Urinary bladder (tissue), 4 donors: ENCODE data around the gene KCNH1. TPM values are rescaled to one million over a fixed set of nuclear protein-coding genes. Genes with fewer than 3 reads are reported as not detected.

ENCODE experiments used
- DNase-seq: peaks from one replicate; pipeline ENCODE4 v3.0.0-alpha.2; 2015; ENCODE audit errors: extremely low spot score
- H3K27ac ChIP-seq: one replicate; pipeline ENCODE4 v1.5.1; 2013; ENCODE audit warnings: low read depth, mild to moderate bottlenecking, moderate library complexity
- H3K36me3 ChIP-seq: one replicate; pipeline ENCODE4 v1.6.1; 2013; ENCODE audit warnings: mild to moderate bottlenecking, moderate library complexity; ENCODE audit not compliant: insufficient read depth
- H3K4me1 ChIP-seq: one replicate; pipeline ENCODE4 v1.6.1; 2013; ENCODE audit warnings: mild to moderate bottlenecking, moderate library complexity; ENCODE audit not compliant: insufficient read depth
- H3K4me3 ChIP-seq: one replicate; pipeline ENCODE4 v1.5.1; 2013; ENCODE audit warnings: low read depth, low read length
- WGBS: extraction: QIAGEN DNeasy Blood & Tissue Kit; methylation state at CpG from one replicate; pipeline ENCODE4 v1.1.7; 2013; 5-methylcytosine and 5-hydroxymethylcytosine counted together
- polyA plus RNA-seq: library from polyadenylated mRNA; stranded (reverse); fragments of 200-250 nt; gene quantifications from one replicate; pipeline ENCODE4 v1.2.3, GENCODE V29; 2013
- total RNA-seq: library from RNA; depleted of rRNA; stranded (reverse); fragments of >200 nt; gene quantifications from one replicate; pipeline ENCODE4 v1.2.3, GENCODE V29; 2014
- donor health status: healthy with polysubstance abuse.
- donor health status: healthy.

Gene KCNH1
- total and polyA plus RNA-seq, 2 donors, result 0.20 to 2.0 TPM

DNA sequence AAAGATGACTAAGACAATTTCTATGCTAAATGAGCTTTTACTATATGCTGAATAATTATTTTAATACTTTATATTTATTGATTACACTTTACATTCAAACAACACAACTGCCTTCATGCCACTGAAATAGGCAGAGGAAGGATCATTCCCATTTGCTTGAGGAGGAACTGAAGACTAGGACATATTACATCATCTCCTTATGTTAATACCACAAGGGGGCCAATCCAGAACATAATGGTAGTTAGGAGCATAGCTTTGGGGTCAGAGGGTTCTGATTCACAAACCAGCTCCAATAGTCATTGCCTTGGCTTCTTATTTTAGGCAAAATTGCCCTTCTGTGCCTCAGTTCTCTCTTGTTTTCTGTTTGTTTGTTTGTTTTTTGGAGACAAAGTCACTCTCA lies 306.5 kb downstream of the KCNH1 start:
- Histone ChIP-seq H3K4me1 (no peaks in the 10 kb centered on the region), H3K4me3 (no peak overlapping the region), H3K36me3 (peaks cover 2% of the 10 kb centered on the region), H3K27ac (no peak overlapping the region)
- no peak for DNase-seq

DNA sequence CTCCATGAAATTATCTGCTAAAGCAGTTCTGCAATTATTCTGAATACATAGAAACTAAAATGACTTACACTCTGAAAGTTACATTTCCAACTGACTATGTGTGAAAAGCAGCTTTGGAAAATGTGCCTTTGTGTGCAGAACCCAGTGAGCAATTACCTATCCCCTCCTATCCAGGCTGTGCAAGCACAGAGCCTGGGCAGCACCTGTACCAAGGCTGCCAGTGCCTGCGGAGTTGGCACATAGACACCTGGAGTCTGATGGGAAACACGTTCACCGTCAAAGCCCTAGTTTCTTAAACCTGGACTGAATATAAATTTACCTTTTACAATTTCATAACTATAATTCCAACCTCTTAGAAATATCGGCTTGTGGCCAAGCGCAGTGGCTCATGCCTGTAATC lies 307.3 kb downstream of the KCNH1 start:
- WGBS, result 93% methylated on average over 5 of the region's 5 CpGs
- no peak for DNase-seq
- Histone ChIP-seq H3K36me3 (peaks cover 2% of the 10 kb centered on the region), H3K27ac (no peak overlapping the region), H3K4me1 (no peaks in the 10 kb centered on the region), H3K4me3 (no peak overlapping the region)

DNA sequence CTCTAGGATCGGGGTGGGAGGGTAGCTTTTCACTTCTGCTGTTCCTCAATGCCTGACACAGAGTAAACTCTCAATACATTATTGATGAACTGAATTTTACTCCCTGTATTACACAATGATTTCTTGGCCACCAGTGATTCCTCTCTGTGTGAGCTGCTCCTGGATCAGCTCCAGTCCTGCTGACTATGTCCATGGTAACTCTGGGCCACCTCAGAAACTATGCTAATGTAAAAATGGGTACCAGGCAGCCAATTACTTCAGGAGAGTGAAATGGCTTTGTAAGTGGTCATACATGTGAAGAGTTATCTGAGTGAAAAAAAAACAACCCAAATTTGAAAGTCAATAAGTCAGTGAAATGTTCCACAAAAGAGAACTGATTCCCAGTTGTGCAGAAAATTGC lies 311.0 kb downstream of the KCNH1 start:
- no peak overlapping the region for H3K4me3 ChIP-seq
- H3K36me3 ChIP-seq, result no peaks in the 10 kb centered on the region
- no peak overlapping the region for H3K27ac ChIP-seq
- 68% methylated on average over 1 of the region's 1 CpG for WGBS
- no peak for DNase-seq
- H3K4me1 ChIP-seq, result no peaks in the 10 kb centered on the region

DNA sequence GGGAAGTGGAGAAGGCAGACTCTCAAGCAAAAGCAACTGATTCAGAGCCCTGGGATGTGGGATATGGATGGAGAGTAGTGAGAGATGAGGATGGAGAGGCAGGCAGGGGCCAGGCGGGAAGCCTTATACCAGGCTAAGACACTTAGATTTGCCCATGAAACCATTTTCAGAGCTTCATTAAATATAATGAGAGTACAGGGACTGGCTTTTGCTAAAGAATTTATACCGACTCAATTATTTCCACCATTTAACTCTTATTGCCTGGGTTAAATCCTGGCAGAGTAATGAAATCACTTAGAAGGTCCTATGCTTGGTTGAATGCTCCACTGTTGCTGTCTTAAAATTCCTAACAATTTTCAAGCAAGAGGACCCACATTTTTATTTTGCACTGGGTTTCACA lies 311.7 kb downstream of the KCNH1 start:
- H3K27ac ChIP-seq, result no peak overlapping the region
- H3K4me1 ChIP-seq, result no peaks in the 10 kb centered on the region
- H3K36me3 ChIP-seq, result no peaks in the 10 kb centered on the region
- H3K4me3 ChIP-seq, result no peak overlapping the region
- DNase-seq, result no peak
- 64% methylated on average over 2 of the region's 2 CpGs for WGBS

DNA sequence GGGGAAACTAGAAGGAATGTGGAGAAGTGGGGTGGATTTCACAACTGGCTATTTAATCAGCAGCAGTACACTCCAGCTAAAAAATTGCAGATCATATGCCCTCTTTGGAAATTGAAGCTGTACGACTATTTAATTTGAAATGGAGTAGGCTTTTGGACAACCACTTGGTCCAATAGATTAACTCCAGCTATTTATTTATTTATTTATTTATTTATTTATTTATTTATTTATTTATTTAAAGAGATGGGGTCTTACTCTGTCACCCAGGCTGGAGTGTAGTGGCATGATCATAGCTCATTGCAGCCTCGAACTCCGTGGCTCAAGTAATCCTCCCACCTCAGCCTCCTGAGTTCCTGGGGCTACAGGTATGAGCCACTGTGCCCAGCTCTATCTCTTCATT lies 312.3 kb downstream of the KCNH1 start:
- no peak for DNase-seq
- WGBS, result 74% methylated on average over 3 of the region's 3 CpGs

DNA sequence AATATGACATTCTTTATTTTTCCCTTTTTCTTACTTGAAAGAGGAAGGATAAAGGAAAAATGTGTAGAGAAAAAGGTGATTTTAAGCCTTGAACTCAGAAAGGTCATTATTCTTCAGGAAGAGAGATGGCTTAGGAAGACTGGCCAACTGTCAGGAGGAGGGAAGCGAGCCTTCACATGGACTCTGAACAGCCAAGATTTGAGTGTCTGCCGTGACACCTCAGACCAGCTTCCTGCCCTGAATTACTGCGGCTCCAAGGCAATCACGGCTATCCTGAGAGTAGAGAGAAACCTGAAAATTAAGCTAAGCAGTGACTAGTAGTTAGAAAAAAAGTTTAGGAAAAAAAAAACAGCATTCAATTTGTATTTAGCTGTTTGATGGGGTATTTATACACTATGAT lies 314.7 kb downstream of the KCNH1 start:
- H3K27ac ChIP-seq, result no peak overlapping the region
- H3K4me3 ChIP-seq, result no peak overlapping the region
- WGBS, result 38% methylated on average over 4 of the region's 4 CpGs
- no peaks in the 10 kb centered on the region for H3K4me1 ChIP-seq
- DNase-seq, result no peak
- no peaks in the 10 kb centered on the region for H3K36me3 ChIP-seq

More for the DNA sequence above, 312.3 kb downstream of the KCNH1 start:
- no peaks in the 10 kb centered on the region for H3K36me3 ChIP-seq
- no peaks in the 10 kb centered on the region for H3K4me1 ChIP-seq
- no peak overlapping the region for H3K27ac ChIP-seq
- no peak overlapping the region for H3K4me3 ChIP-seq

DNA sequence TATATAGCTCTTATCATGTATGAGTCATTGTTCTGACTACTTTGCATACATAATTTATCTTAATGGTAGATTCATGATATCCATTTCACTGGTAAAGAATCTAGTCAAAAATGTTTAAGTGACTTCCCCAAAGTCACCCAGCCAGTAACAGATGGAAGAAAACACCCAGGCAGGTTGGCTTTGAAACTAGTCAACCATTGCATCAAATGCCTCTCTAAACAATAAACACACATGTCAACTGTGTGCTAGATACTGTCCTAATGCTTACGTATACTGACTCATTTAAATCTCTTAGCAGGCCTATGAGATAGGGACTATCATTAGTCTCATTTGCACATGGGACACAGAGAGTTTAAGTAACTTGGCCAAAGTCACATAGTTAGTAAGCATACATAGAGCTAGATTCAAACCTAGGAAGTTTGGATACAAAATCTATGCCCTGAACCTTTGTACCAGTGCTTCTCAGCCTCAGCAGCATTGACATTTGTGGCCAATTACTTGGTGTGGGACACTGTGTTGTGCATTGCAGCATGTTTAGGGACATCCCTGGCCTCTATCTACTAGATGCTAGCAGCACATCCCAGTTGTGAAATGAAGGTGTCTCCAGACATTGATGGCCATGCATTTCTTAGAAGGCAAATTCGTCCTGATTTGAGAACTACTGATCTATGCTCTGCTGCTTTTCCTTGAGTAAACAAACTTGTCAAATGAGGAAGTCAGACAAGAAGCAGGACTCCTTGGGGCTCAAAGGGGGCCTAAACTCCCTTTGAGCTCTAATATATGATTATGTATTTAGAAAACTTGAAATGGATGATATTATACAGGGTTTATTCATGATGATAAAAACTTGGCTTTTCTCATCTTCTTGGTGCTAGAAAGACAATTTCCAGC lies 316.3 kb downstream of the KCNH1 start:
- DNase-seq, result no peak
- WGBS, result 58% methylated on average over 2 of the region's 2 CpGs
- Histone ChIP-seq H3K4me3 (no peak overlapping the region), H3K27ac (no peak overlapping the region), H3K4me1 (no peaks in the 10 kb centered on the region), H3K36me3 (no peaks in the 10 kb centered on the region)

DNA sequence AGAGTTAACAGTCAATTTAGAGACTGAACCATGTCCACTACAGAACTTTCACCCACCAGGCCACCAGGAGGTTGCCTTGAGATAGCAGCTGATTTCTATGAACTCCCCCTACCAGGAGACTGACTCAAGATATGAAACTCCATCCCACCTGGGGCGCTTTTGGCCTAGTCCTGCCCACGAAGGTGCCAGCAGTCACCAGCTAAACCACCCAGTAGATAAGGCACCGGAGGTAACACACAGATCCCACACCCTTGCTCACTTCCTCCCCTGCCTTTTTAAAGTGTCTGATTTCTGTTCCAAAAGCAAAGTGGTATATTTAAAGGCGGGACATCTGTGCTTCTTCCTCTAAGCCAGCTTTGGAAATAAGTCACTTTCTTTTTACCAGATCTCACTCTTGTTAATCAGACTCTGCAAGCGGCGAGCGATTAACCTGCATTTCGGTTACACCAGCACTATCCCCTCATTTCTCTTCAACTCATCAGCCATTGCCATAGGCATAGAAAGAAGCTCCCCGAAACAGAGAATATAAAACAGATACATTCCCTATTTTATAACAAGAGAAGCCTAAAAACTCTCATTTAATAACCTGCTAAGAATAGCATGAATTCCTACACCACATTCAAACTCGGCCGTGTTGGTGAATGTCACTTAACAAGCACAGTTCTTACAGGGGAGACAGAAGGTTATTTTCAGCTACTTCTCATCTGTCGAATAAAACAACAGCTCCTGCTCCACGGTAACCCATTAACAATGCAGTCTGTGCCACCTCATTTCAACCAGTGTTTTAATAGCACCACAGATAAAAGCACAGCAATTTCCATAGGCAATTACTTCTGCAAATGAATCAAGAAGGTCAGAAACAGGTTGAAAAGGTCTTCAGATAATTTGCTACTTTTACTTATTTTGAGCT lies 318.1 kb downstream of the KCNH1 start:
- H3K27ac ChIP-seq, result no peak overlapping the region
- WGBS, result 69% methylated on average over 13 of the region's 13 CpGs
- no peaks in the 10 kb centered on the region for H3K36me3 ChIP-seq
- no peak for DNase-seq
- no peaks in the 10 kb centered on the region for H3K4me1 ChIP-seq
- H3K4me3 ChIP-seq, result no peak overlapping the region

DNA sequence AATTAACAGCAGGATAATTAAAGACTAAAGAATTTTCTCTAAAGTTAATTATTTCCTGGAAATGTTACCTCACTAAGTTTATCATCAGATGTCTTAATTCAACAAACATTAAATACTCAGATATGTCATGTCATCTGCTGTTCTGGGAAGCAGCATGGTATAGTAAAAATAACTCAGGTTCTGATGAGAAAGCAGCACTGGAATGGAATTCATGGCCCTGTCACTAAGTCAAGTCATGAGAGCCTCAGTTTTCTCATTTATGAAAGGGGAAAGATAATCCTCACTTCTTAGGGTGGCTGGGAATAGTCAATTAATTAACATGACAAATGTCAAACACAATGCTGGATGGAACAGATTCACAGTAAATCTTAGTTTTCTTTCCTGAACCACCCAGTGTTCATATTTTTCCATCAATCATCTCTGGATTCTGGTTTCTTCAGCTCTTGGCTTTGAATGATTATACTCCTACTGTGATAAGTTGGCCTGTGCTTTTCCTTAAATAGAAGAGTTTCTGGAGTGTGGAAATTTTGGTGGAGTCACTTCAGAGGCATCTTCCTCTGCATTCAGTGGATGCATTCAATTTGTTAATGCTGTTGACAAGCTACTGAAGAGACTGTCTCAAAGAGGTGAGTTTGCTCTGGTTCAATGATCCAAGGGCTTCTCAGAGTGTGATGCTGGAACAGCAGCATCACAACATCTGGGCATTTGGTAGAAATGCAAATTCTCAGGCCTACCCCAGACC lies 319.4 kb downstream of the KCNH1 start:
- no peak for DNase-seq

DNA sequence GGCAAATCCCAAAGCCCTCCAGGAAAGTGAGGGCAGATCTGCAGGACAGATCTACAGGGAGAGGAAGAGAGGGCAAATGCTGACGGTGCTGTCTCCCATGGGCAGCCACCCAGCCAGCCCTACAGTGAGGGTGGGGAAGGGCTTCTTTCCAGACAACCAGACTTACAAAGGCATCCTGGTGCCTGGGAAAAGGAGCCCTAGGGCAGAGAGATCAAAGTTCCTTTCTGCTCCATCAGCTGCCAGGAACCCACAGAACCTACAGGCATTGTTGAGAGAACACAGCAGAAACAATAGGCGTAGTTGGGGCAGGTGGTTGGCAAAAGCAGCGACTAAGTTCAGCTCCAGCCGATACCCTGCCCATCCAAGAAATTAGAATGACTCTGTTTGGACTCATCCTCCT lies 332.4 kb downstream of the KCNH1 start:
- Histone ChIP-seq H3K4me1 (no peaks in the 10 kb centered on the region), H3K4me3 (no peak overlapping the region), H3K36me3 (no peaks in the 10 kb centered on the region), H3K27ac (no peak overlapping the region)
- no peak for DNase-seq
- WGBS, result 94% methylated on average over 4 of the region's 4 CpGs

More for the DNA sequence above, 319.4 kb downstream of the KCNH1 start:
- H3K27ac ChIP-seq, result no peak overlapping the region
- H3K36me3 ChIP-seq, result no peaks in the 10 kb centered on the region
- no peak overlapping the region for H3K4me3 ChIP-seq
- H3K4me1 ChIP-seq, result no peaks in the 10 kb centered on the region

DNA sequence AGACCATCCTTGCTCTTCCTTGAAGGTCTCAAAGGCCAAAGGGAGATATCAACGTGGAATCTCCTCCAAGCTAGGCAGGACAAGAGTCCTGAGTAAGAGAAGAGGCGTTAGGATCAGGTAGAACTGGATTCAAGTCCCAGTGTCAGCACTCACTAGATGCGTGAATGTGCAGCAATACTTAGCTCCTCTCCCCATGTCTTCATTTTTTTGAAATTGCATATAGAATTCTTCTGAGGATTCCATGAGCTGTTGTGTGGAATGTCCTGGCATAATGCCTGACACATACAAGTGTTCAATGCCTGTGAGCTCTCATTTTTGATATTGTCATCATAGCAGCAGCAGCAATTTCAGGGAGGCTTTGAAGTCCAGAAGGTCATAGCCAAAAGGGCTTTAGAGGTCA lies 333.2 kb downstream of the KCNH1 start:
- Histone ChIP-seq H3K36me3 (no peaks in the 10 kb centered on the region), H3K4me1 (no peaks in the 10 kb centered on the region), H3K27ac (no peak overlapping the region), H3K4me3 (no peak overlapping the region)
- WGBS, result 78% methylated on average over 3 of the region's 3 CpGs
- no peak for DNase-seq

DNA sequence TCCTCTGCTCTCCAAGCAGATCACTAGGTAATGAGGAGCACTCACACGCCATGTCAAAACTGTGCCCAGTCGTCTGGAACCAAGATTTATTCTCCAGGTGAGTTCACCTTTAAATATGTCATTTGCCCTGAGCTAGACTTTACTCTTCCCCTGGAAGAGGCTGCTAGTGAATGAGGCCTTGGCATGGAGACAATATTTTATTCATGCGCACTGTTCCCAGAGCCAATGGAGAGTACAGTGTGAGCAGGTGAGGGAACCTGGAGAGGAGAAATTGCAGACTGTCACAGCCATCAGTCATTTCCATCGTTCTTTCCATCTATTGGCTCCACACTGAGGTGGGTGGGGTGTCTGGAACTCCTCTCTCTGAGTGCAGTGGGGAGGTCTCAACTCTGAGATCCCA lies 333.6 kb downstream of the KCNH1 start:
- Histone ChIP-seq H3K27ac (no peak overlapping the region), H3K36me3 (no peaks in the 10 kb centered on the region), H3K4me3 (no peak overlapping the region), H3K4me1 (no peaks in the 10 kb centered on the region)
- no peak for DNase-seq
- WGBS, result 66% methylated on average over 4 of the region's 4 CpGs

DNA sequence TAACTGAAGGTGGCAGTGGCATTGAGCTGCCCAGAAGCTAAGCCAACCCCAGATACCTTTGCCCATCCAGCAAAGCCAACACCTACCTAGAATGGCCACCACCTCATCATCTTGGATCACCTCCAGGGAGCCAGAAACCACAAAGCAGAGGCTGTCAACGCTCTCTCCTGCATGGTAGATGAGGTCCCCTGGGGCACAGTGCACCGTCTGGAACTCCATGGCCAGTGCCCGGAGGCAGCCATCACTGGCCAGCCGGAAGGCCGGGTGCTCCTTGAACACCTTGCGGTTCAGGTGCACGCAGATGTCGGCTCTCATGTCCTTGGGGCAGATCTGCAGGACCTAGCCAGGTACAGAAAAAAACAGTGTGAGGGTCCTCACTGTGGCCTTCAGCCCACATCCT lies 336.5 kb downstream of the KCNH1 start:
- 89% methylated on average over 8 of the region's 8 CpGs for whole genome bisulfite sequencing
- no peaks in the 10 kb centered on the region for H3K4me1 ChIP-seq
- no peak overlapping the region for H3K27ac ChIP-seq
- H3K36me3 ChIP-seq, result no peaks in the 10 kb centered on the region
- no peak overlapping the region for H3K4me3 ChIP-seq
- DNase-seq, result no peak
